Measurements from ENCODE around the gene FBN2.

FBN2 gene

GRCh38 chr5:128340648-128341047 is 197.4 kb downstream of the FBN2 start:
- Histone ChIP-seq H3K36me3 (ENCODE audit: insufficient read depth) (no peaks in the 10 kb centered on the region), H4K20me1 (ENCODE audit: insufficient read depth) (no peaks in the 10 kb centered on the region), H3K4me3 (IDR thresholded peaks at IDR 0.05; ENCODE audit: insufficient read depth, low read depth, low read length) (no peak overlapping the region), H3K79me2 (ENCODE audit: insufficient read depth, low read depth) (no peaks in the 10 kb centered on the region), H3K4me1 (ENCODE audit: low read depth, poor library complexity, severe bottlenecking) (no peaks in the 10 kb centered on the region), H3K27me3 (ENCODE audit: insufficient read depth, low read depth) (no peaks in the 10 kb centered on the region), H2AFZ (ENCODE audit: low read depth) (no peak overlapping the region), H3K27ac (no peak overlapping the region), H3K9ac (no peak overlapping the region), H3K4me2 (no peak overlapping the region)
- no peak for TF ChIP-seq CTCF (conservative IDR thresholded peaks at IDR 0.05; ENCODE audit: low read depth, low read length)

- no peak for TF ChIP-seq CTCF (conservative IDR thresholded peaks at IDR 0.05; ENCODE audit: low read depth, low read length)
- no peaks in the 10 kb centered on the region for H3K27me3 ChIP-seq (ENCODE audit: insufficient read depth, low read depth)
- H4K20me1 ChIP-seq (ENCODE audit: insufficient read depth): no peaks in the 10 kb centered on the region
- H3K4me1 ChIP-seq (ENCODE audit: low read depth, poor library complexity, severe bottlenecking): no peaks in the 10 kb centered on the region
- H2AFZ ChIP-seq (ENCODE audit: low read depth): no peak overlapping the region
- no peak overlapping the region for H3K4me2 ChIP-seq
- no peak overlapping the region for H3K9ac ChIP-seq
- no peak overlapping the region for H3K27ac ChIP-seq
- H3K4me3 ChIP-seq (IDR thresholded peaks at IDR 0.05; ENCODE audit: insufficient read depth, low read depth, low read length): no peak overlapping the region
- H3K36me3 ChIP-seq (ENCODE audit: insufficient read depth): no peaks in the 10 kb centered on the region
- H3K79me2 ChIP-seq (ENCODE audit: insufficient read depth, low read depth): no peaks in the 10 kb centered on the region
These were observed 198.5 kb downstream of the FBN2 start for GRCh38 chr5:128339585-128339984.

GRCh38 chr5:128338649-128339048 is 199.4 kb downstream of the FBN2 start:
- H3K27me3 ChIP-seq (ENCODE audit: insufficient read depth, low read depth): no peaks in the 10 kb centered on the region
- H3K4me1 ChIP-seq (ENCODE audit: low read depth, poor library complexity, severe bottlenecking): no peaks in the 10 kb centered on the region
- no peak overlapping the region for H3K4me2 ChIP-seq
- H3K79me2 ChIP-seq (ENCODE audit: insufficient read depth, low read depth): no peaks in the 10 kb centered on the region
- no peak overlapping the region for H2AFZ ChIP-seq (ENCODE audit: low read depth)
- no peak overlapping the region for H3K27ac ChIP-seq
- H3K4me3 ChIP-seq (IDR thresholded peaks at IDR 0.05; ENCODE audit: insufficient read depth, low read depth, low read length): no peak overlapping the region
- TF ChIP-seq CTCF (conservative IDR thresholded peaks at IDR 0.05; ENCODE audit: low read depth, low read length): no peak
- no peaks in the 10 kb centered on the region for H4K20me1 ChIP-seq (ENCODE audit: insufficient read depth)
- H3K36me3 ChIP-seq (ENCODE audit: insufficient read depth): no peaks in the 10 kb centered on the region
- H3K9ac ChIP-seq: no peak overlapping the region

GRCh38 chr5:128335339-128335738 is 202.7 kb downstream of the FBN2 start:
- Histone ChIP-seq H3K9ac (no peak overlapping the region), H2AFZ (ENCODE audit: low read depth) (no peak overlapping the region), H3K27me3 (ENCODE audit: insufficient read depth, low read depth) (no peaks in the 10 kb centered on the region), H3K79me2 (ENCODE audit: insufficient read depth, low read depth) (no peaks in the 10 kb centered on the region), H3K27ac (no peak overlapping the region), H3K36me3 (ENCODE audit: insufficient read depth) (no peaks in the 10 kb centered on the region), H3K4me3 (IDR thresholded peaks at IDR 0.05; ENCODE audit: insufficient read depth, low read depth, low read length) (no peak overlapping the region), H3K4me2 (no peak overlapping the region), H3K4me1 (ENCODE audit: low read depth, poor library complexity, severe bottlenecking) (no peaks in the 10 kb centered on the region), H4K20me1 (ENCODE audit: insufficient read depth) (no peaks in the 10 kb centered on the region)
- no peak for TF ChIP-seq CTCF (conservative IDR thresholded peaks at IDR 0.05; ENCODE audit: low read depth, low read length)
